Right lobe of liver (tissue), 6 donors: ENCODE results near the gene STK11. TPM values are rescaled to one million over a fixed set of nuclear protein-coding genes. Genes with fewer than 3 reads are reported as not detected.
A peak's percentile ranks its signal among the peaks of the same experiment; 100 is the strongest.

Source experiments
- ATAC-seq, 4 donors: fragments of 200-7000 bp; cut with Tn5 transposase; one replicate each; pipeline ENCODE4 v1.9.1; 2020; ENCODE audit warnings: mild to moderate bottlenecking in 4 of 4, moderate library complexity in 4 of 4
- DNase-seq, 3 donors: peaks; one replicate each; pipeline ENCODE4 v3.0.0-alpha.2; 2020
- H3K27ac ChIP-seq, 3 donors: fragments of 200-600 bp; one replicate each; pipeline ENCODE4 v1.8.0; 2022
- H3K27me3 ChIP-seq, 2 donors: fragments of 200-600 bp; one replicate each; pipeline ENCODE4 v1.8.0; 2022
- H3K36me3 ChIP-seq, 4 donors: fragments of 200-600 bp; sonication (generic) in 1 of 4; one replicate each; pipeline versions ENCODE4 v1.5.1 to v1.8.0; 2017 to 2022; ENCODE audit warnings: control low read depth in 1 of 4
- H3K4me1 ChIP-seq, 4 donors: fragments of 200-600 bp; sonication (generic) in 1 of 4; one replicate each; pipeline versions ENCODE4 v1.5.1 to v1.8.0; 2017 to 2022; ENCODE audit warnings: control low read depth in 1 of 4
- H3K4me3 ChIP-seq, 3 donors: fragments of 200-600 bp; one replicate each; pipeline ENCODE4 v1.8.0; 2022
- H3K9me3 ChIP-seq, 4 donors: fragments of 200-600 bp; sonication (generic) in 1 of 4; one replicate each; pipeline versions ENCODE4 v1.5.1 to v1.8.0; 2017 to 2022; ENCODE audit warnings: control low read depth in 1 of 4
- CTCF ChIP-seq, 4 donors: fragments of 200-600 bp in 3 of 4; fragments of 450-650 bp in 1 of 4; IDR thresholded peaks; one replicate each; pipeline versions ENCODE4 v1.5.1 to v1.8.0; 2016 to 2022; ENCODE audit warnings: antibody characterized with exemption in 4 of 4, mild to moderate bottlenecking in 2 of 4
- POLR2A ChIP-seq: fragments of 450-650 bp; IDR thresholded peaks from one replicate; pipeline ENCODE4 v1.6.1; 2017; ENCODE audit warnings: antibody characterized with exemption, mild to moderate bottlenecking
- WGBS: methylation state at CpG from one replicate; pipeline ENCODE4 v1.1.6; 2018; ENCODE audit warnings: low coverage, low lambda C conversion rate; ENCODE audit not compliant: insufficient coverage; ENCODE audit errors: missing lambda C conversion rate; 5-methylcytosine and 5-hydroxymethylcytosine counted together
- intact Hi-C, 2 donors: fragments of 100-400 bp; cut with DNase I; formaldehyde crosslinking; loops; one replicate each; pipeline versions ENCODE4 v1.11.2 to v1.14.1; 2022
- total RNA-seq, 6 experiments: library from RNA; depleted of rRNA in 2 of 6; stranded (reverse); fragments of >200 nt in 2 of 6; fragmentation: NEBNext Ultra II Directional in 3 of 6; extraction: Animal tissue kit (Norgen Biotek cat#: 25700) in 3 of 6; gene quantifications; one replicate each; pipeline versions ENCODE4 v1.1.0 to v1.2.4, GENCODE V29; 2016 to 2023
- donor health status: DM: no; HTN: yes; CAD: no.
- donor health status: DM: no; HTN: no; CAD: no.
- donor health status: DM: no; HTN: no; CAD: no.
- donor health status: DM: no; HTN: yes; CAD: no.
- donor health status: DM: no; HTN: yes; CAD: no.

Gene STK11
- total RNA-seq, 6 experiments from 2014 or later: 23.8 to 34.0 (median 29.5) TPM

GRCh38 chr19:1252821-1253513 is 47.4 kb downstream of the STK11 start:
- Histone ChIP-seq H3K36me3 (peaks cover 17 to 50% (median 29%) of the 10 kb centered on the region in 4 donors), H3K4me1 (peaks cover 0 to 59% (median 20%) of the 10 kb centered on the region in 4 donors), H3K27ac (peak overlapping the region; percentile 76 to 97 (median 94)), H3K4me3 (peak overlapping the region; percentile 74 to 92 (median 86)), H3K9me3 (no peaks in the 10 kb centered on the region), H3K27me3 (no peaks in the 10 kb centered on the region)
- DNase-seq: peak; percentile 88 to 94 (median 90)
- ATAC-seq: peak; percentile 20 to 40 (median 32)
- intact Hi-C loops: no loop called here
- WGBS: 0% methylated on average over 10 of the region's 26 CpGs
- TF ChIP-seq POLR2A (no peak), CTCF (IDR thresholded peaks at IDR 0.05) (no peak)

- peak in 1 of 3 donors; percentile 81 for DNase-seq
Observed at GRCh38 chr19:1253514-1254080, 48.0 kb downstream of the STK11 start.

GRCh38 chr19:1254081-1254527 is 48.5 kb downstream of the STK11 start:
- Histone ChIP-seq H3K4me1 (peaks cover 0 to 67% (median 24%) of the 10 kb centered on the region in 4 donors), H3K27ac (peak overlapping the region; percentile 76 to 97 (median 94)), H3K4me3 (peak overlapping the region; percentile 74 to 92 (median 86)), H3K27me3 (no peaks in the 10 kb centered on the region), H3K9me3 (no peaks in the 10 kb centered on the region), H3K36me3 (peaks cover 17 to 52% (median 29%) of the 10 kb centered on the region in 4 donors)
- ATAC-seq (no peak), DNase-seq (peak in 1 of 3 donors; percentile 65)
- WGBS: 51% methylated on average over 6 of the region's 37 CpGs
- intact Hi-C loops: no loop called here
- no peak for TF ChIP-seq CTCF (IDR thresholded peaks at IDR 0.05)
- no peak for TF ChIP-seq POLR2A

More at GRCh38 chr19:1253514-1254080, 48.0 kb downstream of the STK11 start:
- peak; percentile 0 to 5 (median 2) for ATAC-seq
- peaks cover 0 to 62% (median 22%) of the 10 kb centered on the region in 4 donors for H3K4me1 ChIP-seq
- peak overlapping the region; percentile 74 to 92 (median 86) for H3K4me3 ChIP-seq
- intact Hi-C loops: no loop called here
- H3K36me3 ChIP-seq: peaks cover 17 to 52% (median 29%) of the 10 kb centered on the region in 4 donors
- WGBS: 0% methylated on average over 4 of the region's 23 CpGs
- no peak for TF ChIP-seq POLR2A
- TF ChIP-seq CTCF (IDR thresholded peaks at IDR 0.05): no peak
- no peaks in the 10 kb centered on the region for H3K27me3 ChIP-seq
- no peaks in the 10 kb centered on the region for H3K9me3 ChIP-seq
- peak overlapping the region; percentile 76 to 97 (median 94) for H3K27ac ChIP-seq

DNA sequence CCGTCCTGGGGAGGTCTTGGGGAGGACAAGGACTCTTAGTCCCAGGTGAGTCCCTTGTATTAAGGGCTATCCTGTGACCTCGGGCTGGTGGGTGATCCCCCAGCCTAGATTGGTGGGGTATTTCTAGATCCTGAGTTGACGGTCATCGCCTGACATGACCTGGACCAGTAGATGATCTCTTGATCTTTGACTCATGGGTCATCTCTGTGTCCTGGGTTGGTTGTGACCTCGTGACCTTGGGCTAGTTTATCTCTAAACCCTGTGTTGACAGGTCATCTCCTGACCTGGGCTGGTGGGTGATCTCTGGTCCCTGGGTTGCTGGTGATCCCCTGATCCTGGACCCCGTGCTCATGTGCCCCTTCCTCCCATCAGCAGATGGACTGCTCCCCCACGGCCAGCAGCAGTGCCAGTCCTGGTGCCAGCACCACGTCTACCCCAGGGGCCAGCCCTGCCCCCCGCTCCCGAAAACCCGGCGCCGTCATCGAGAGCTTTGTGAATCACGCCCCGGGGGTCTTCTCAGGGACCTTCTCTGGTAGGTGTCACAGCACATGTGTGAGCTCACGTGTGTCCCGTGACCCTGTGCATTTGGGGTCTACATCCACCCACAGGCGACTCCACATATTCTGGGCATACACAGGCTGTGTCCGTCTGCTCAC is 49.1 kb downstream of the STK11 start:
- Histone ChIP-seq H3K36me3 (peaks cover 17 to 52% (median 29%) of the 10 kb centered on the region in 4 donors), H3K4me3 (peak overlapping the region in 1 of 3 donors; percentile 86), H3K27me3 (no peaks in the 10 kb centered on the region), H3K9me3 (no peaks in the 10 kb centered on the region), H3K4me1 (peaks cover 0 to 73% (median 28%) of the 10 kb centered on the region in 4 donors), H3K27ac (peak overlapping the region; percentile 76 to 97 (median 94))
- peak in 1 of 3 donors; percentile 77 for DNase-seq
- whole genome bisulfite sequencing: 87% methylated on average over 3 of the region's 20 CpGs
- peak in 3 of 4 donors; percentile 2 to 4 (median 3) for ATAC-seq
- intact Hi-C loops: no loop called here
- no peak for TF ChIP-seq CTCF (IDR thresholded peaks at IDR 0.05)
- peak; percentile 10 for TF ChIP-seq POLR2A
